ENCODE results near the gene LZTFL1. TPM values are rescaled to one million over a fixed set of nuclear protein-coding genes. Genes with fewer than 3 reads are reported as not detected.

The LZTFL1 gene
- total and polyA plus RNA-seq, 12 donors = 2.6 to 12.2 (median 7.6) TPM

DNA sequence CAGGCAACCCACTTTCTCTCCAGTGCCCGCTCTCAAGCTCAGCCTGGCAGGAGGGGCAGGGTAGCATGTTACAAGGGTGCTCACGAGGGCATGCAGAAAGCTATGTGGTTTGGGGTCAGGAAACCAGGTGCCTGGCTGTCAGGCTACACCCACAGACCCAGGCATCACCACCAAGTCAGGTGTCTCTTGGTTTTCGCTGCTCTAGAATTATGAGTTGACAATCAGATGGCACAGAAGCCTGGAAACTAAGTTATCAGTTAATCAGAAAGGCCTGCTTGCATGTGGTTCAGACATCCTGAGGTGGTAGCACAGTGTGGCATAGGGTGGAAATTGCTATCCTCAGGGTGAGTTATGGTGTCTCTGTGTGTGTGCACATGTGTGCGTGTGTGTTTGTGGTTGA lies 28.2 kb upstream of the LZTFL1 start:
- TF ChIP-seq, protein P1, sequence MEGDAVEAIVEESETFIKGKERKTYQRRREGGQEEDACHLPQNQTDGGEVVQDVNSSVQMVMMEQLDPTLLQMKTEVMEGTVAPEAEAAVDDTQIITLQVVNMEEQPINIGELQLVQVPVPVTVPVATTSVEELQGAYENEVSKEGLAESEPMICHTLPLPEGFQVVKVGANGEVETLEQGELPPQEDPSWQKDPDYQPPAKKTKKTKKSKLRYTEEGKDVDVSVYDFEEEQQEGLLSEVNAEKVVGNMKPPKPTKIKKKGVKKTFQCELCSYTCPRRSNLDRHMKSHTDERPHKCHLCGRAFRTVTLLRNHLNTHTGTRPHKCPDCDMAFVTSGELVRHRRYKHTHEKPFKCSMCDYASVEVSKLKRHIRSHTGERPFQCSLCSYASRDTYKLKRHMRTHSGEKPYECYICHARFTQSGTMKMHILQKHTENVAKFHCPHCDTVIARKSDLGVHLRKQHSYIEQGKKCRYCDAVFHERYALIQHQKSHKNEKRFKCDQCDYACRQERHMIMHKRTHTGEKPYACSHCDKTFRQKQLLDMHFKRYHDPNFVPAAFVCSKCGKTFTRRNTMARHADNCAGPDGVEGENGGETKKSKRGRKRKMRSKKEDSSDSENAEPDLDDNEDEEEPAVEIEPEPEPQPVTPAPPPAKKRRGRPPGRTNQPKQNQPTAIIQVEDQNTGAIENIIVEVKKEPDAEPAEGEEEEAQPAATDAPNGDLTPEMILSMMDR (IDR thresholded peaks at IDR 0.05) = no peak
- Histone ChIP-seq H3K27ac (no peak overlapping the region), H3K36me3 (no peaks in the 10 kb centered on the region), H3K4me1 (no peaks in the 10 kb centered on the region), H3K27me3 (no peaks in the 10 kb centered on the region), H3K4me3 (no peak overlapping the region), H3K9me3 (peaks cover 0 to 2% (median 0%) of the 10 kb centered on the region in 11 donors)
- intact Hi-C loops (cut with DNase I) = no loop called here
- ATAC-seq (no peak), DNase-seq (no peak)
- WGBS, 2 donors = 76 to 79% methylated on average over 4 of the region's 4 CpGs

DNA sequence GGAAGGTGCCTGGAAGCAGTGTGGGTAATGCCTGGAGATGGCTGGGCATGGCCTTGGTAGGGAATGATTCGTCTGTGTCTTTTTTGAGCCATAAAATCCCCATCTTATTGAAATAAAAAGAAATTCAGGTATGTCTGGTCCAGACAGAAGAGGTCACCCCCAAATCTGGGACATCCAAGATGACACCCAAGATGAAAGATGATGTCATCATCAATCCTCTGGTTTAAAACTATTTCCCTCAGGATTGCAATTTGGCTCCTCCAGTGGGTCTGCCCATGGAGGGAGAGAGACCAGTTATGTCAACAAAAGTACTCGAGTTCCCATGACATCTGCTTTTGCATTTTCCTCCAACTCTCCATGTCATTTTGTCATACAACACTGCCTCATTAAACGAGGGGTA lies 27.7 kb upstream of the LZTFL1 start:
- H3K27ac ChIP-seq = no peak overlapping the region
- no peaks in the 10 kb centered on the region for H3K36me3 ChIP-seq
- ATAC-seq (no peak), DNase-seq (no peak)
- no peaks in the 10 kb centered on the region for H3K4me1 ChIP-seq
- no peaks in the 10 kb centered on the region for H3K27me3 ChIP-seq
- peaks cover 0 to 2% (median 0%) of the 10 kb centered on the region in 11 donors for H3K9me3 ChIP-seq
- no peak overlapping the region for H3K4me3 ChIP-seq
- WGBS, 2 donors = 68 to 75% methylated on average over 3 of the region's 3 CpGs
- intact Hi-C loops (cut with DNase I) = no loop called here
- TF ChIP-seq, protein P1 (IDR thresholded peaks at IDR 0.05) = no peak

DNA sequence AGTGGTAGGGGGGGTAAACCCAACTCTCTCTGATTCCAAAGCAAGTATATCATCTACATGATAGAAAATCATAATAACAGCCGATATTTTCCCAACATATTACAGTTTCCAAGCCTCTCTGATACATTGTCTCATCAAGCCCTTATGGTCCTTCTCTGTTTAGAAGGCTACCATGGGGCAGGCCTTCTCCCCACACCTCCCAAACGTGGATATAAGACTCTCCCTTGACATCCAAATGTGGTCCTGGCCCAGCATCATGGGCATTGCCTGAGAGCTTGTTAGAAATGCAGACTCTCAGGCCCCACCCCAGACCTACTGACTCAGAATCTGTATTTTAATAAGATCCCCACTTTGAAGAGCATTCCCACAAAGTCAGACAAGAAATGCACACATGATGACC lies 26.7 kb upstream of the LZTFL1 start:
- Histone ChIP-seq H3K9me3 (peaks cover 0 to 7% (median 2%) of the 10 kb centered on the region in 11 donors), H3K36me3 (no peaks in the 10 kb centered on the region), H3K4me3 (no peak overlapping the region), H3K27me3 (no peaks in the 10 kb centered on the region), H3K4me1 (no peaks in the 10 kb centered on the region), H3K27ac (no peak overlapping the region)
- WGBS, 2 donors = 63 to 71% methylated on average over 2 of the region's 2 CpGs
- intact Hi-C loops (cut with DNase I) = no loop called here
- no peak for DNase-seq
- TF ChIP-seq, protein P1 (IDR thresholded peaks at IDR 0.05) = no peak
- no peak for ATAC-seq

DNA sequence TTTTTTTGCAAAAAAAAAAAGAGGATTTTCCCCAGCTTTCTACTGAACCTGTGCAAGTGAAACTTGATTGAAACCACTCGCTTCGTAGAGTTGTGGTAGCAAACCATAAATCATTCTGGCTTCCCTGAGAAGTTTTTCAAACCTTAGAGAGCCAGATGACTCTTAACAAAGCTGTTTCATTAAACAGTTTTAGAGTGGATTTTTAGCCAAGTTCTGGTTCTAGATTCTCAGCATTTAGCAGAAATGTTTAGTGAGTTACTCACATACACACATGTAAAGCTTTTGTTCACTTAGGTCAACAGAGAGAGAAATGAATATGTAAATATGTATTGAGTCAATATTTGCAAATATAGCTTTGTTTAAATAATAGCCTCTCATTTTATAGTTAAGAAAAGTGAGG lies 26.3 kb upstream of the LZTFL1 start:
- ATAC-seq (no peak), DNase-seq (no peak)
- intact Hi-C loops (cut with DNase I) = no loop called here
- 89 to 96% methylated on average over 2 of the region's 2 CpGs for WGBS, 2 donors
- Histone ChIP-seq H3K4me3 (no peak overlapping the region), H3K9me3 (peaks cover 0 to 11% (median 5%) of the 10 kb centered on the region in 11 donors), H3K4me1 (no peaks in the 10 kb centered on the region), H3K36me3 (no peaks in the 10 kb centered on the region), H3K27ac (no peak overlapping the region), H3K27me3 (peaks cover 0 to 4% (median 0%) of the 10 kb centered on the region in 7 donors)
- TF ChIP-seq, protein P1 (IDR thresholded peaks at IDR 0.05) = no peak

Measured in heart right ventricle (tissue), 16 donors.